Hindlimb muscle (tissue), 1 donor: ENCODE measurements around the gene ARVCF. TPM values are rescaled to one million over a fixed set of nuclear protein-coding genes. Genes with fewer than 3 reads are reported as not detected.

Experiments used
- DNase-seq: peaks from one replicate; pipeline ENCODE4 v3.0.0-alpha.2; 2013
- polyA plus RNA-seq: library from polyadenylated mRNA; unstranded; fragments of 120-200 nt; gene quantifications from one replicate; pipeline ENCODE4 v1.2.1, GENCODE V29; 2013; ENCODE audit not compliant: insufficient read length

The ARVCF gene
- polyA plus RNA-seq: 134 TPM

DNA sequence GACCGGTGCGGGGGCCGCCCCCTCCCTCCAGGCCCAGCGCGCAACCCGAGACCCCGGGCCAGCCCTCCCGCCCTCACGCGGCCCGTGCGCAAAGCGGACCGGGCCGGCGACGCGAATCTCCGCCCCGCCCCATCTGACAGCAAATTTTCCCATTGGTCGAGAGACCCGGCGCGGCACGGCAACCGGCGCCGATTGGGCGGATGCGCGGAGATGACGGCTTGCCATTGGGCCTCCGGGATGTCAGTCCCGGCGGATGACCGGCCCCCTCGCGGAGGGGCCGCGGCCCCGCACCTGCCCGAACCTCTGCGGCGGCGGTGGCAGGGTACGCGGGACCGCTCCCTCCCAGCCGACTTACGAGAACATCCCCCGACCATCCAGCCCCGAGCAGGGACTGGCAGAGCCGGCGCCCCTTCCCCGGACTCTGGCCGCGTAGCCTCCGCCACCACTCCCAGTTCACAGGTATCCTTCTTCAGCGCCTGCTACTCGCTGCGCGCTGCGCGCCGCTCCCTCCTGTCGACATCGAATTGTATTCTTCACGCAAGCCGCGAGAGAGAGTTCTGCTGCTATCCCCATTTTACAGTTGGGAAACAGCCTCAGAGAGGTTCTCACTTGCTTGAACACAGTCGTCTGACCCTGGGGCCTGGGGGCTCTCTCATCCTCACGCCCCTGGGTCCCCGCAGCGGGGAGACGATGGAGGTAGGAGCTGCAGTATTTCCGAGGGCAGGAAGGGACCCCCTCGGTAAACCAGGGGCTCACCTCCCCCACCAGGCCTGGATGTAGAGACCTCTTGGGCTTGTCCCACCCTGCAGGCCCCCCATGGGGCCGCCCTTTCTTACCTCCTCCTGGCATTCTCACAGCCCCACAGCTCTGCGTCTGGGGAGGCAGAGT is at the start of gene ARVCF:
ARVCF (minus strand) TSS at position 90 of the 888 bp plus-strand sequence. CDS start 26,029 bp downstream, outside the sequence.
- peak; percentile 93 for DNase-seq

DNA sequence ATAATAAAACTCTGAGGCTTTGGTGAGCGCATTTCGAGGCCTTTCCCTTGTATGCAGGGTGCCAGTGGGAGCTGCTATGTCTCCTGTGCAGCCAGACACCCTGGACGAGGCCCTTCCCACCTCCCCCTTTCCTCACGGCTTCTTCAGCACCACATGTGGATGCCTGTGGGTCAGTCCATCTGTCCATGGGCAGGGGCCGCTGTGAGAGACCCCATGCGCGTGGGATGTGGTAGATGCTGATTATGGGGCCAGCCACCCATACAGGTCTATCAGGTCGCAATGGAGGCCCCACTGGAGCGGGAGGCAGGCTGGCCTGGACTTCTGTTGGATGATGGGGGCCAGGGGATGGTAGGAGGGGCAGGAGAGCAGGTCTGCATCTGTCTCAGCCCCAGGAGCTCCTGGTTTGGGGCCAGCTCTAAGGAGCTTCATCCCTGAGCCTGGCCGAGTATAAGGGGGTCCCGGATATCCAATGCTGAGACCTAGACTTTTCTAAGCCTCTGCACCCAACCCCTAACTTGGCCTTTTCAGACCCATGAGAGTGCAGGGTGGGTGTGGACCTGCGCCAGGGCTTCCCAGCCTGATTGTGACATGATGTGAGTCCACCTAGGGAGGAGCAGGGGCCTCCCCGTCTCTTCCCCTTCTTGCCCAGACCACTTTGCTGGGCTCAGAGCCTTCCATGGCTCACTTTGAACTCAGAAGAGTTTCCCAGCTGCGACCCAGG is 49.4 kb upstream of the ARVCF start:
- no peak for DNase-seq

- DNase-seq: no peak
Measured at GRCh38 chr22:20064545-20065262, 48.1 kb upstream of the ARVCF start.

DNA sequence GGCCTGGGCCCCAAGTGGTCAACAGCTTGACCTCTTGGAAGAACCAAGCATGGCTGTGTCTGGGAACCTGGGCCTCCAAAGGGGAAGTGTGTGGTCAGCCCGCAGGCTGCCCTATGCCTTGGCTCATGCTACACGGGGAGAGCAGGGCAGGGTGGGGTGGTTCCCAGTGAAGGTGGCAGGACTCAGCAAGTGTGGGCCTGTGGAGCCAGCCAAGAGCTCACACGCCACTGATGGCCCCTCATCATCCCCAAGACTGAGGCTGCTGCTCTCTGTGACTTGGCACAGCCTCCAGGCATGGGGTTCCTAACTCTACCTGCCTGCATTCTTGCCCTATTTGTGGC is 47.5 kb upstream of the ARVCF start:
- DNase-seq: no peak

- no peak for DNase-seq
Measured at GRCh38 chr22:20063271-20064139, 46.9 kb upstream of the ARVCF start.

GRCh38 chr22:20062766-20063083 is 46.1 kb upstream of the ARVCF start:
- no peak for DNase-seq

DNA sequence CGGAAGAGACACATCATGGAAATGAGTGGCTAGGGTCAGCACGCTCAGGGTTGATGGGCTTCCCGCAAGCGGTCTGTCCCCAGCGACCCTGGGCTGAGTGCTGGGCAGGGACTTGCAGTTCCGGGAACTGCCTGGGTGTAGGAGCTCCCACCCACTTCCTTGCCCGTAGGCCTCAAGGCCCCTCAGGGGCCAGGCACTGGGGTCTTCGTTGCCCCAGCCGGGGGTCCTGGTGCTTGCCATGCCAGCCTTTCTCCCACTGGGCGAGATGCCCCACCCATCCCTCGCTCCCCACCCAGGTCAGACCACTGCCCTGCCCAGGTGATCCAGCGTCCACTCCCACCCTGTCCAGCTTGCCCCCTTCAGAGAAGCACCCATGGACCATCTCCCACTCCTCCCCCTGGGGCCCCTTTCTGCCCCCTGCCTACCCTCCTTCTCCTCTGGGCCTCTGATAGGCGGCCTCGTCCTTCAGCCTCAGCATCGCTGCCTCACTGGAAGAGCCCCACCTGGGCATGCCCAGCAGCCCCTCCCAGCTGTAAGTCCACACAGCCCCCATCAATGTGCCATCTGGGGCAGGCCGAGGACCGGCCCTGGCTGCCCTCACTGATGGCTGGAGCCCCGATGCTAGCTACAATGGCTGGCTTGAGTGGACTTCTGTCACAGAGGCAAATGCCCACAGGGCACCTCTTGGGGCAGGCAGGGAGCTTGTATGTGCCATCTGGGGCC is 45.6 kb upstream of the ARVCF start:
- DNase-seq: no peak

- no peak for DNase-seq
Measured at GRCh38 chr22:20061481-20061861, 44.8 kb upstream of the ARVCF start.

DNA sequence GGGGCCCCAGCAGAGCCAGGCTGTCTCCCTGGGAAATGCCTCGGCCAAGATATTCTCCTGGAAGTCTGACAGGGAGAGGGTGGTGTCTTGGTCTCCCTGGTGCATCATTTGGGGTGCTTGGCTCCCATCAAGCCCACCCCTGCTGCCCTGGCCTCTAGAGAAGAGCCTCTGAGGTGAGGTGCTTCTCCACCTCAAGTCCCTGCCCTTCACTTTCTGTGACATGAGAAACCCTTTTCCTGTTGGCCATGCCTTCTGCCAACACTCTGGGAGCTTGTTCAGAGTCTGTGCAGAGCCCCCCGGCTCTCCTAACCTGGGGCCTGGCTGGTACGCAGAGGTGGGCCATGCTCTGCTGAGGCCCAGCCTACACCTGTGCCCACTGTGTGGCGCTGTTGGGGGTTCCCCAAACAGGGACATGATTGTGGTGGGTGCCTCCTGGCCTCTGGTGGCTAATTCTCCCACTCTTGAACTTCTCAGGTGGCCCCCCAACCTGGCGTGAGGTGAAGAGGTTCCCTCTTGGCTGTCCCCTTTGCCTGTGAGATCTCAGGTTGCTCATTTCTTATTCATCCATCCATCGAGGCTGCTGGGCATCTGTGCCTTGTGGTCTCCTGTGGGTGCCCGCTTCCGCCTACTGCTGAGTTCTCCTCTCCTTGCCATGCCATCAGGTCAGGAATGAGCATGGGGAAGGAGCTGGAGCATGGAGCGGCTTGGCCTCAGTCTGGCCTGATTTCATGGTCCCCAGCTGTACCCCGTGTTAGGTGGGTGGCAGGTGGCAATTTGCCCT is 44.3 kb upstream of the ARVCF start:
- DNase-seq: no peak

- DNase-seq: no peak
Measured at GRCh38 chr22:20058989-20059770, 42.6 kb upstream of the ARVCF start.

- DNase-seq: no peak
Measured at GRCh38 chr22:20057596-20058268, 41.1 kb upstream of the ARVCF start.

- DNase-seq: no peak
Measured at GRCh38 chr22:20056696-20057386, 40.2 kb upstream of the ARVCF start.

GRCh38 chr22:20056161-20056560 is 39.5 kb upstream of the ARVCF start:
- DNase-seq: no peak

DNA sequence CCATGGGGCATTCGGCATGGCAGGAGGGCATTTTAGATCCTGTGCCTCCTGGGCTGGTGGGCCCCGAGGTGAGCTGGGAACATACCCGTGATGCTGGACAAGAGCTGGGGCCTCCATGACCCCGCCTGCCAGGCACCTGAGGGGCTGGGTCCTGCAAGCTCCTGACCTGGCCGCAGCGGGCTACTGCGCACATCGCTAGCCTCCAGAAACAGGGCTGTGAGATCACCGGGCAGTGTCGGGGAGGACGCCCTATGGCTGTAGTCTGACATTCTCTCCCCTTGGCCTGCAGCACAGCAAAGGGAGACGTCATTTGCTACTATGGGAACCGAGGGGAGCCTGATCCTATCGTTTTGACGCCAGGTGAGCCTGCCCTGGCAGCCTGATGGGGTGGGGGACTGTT is 39.0 kb upstream of the ARVCF start:
- DNase-seq: no peak

GRCh38 chr22:20055144-20055543 is 38.5 kb upstream of the ARVCF start:
- DNase-seq: no peak

DNA sequence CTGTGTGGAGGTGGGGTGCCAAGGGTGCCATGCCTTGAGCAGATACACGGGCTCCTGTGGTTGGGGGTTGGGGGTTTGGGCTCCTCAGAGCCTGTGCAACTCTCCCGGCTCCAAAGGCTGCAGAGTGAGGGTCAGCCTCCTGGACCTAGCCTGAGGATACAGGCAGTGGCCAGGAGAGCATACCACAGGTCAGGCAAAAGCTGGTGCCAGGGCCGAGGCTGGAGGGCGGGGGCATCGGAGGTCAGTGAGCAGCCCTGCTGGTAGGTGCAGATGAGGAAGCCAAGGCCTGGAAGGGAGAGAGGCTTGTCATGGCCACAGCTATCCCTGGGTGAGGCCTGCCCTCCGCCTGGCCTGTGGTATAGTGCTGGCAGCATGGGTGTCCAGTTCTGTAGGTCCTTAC is 37.9 kb upstream of the ARVCF start:
- DNase-seq: no peak

- no peak for DNase-seq
Measured at GRCh38 chr22:20054034-20054427, 37.4 kb upstream of the ARVCF start.

- DNase-seq: no peak
Measured at GRCh38 chr22:20053407-20054033, 36.9 kb upstream of the ARVCF start.
